ENCODE measurements around the gene TICAM1. TPM values are rescaled to one million over a fixed set of nuclear protein-coding genes. Genes with fewer than 3 reads are reported as not detected.
A peak's percentile ranks its signal among the peaks of the same experiment; 100 is the strongest.

Gene TICAM1
- total and polyA plus RNA-seq, 2 of the 13 experiments (the other 11 are each of a cell fraction or from before 2014, with no cell fraction given): 0.33 to 0.95 TPM

GRCh38 chr19:4851551-4852290 lies 20.2 kb upstream of the TICAM1 start (continued):
- TF ChIP-seq ZNF800 (CRISPR knock-in tag; IDR thresholded peaks at IDR 0.05) (no peak), MTA1 (CRISPR knock-in tag; IDR thresholded peaks at IDR 0.05; ENCODE audit: borderline replicate concordance) (peak; percentile 39; the same call in 1 of the 2 replicates), BRD4 (CRISPR knock-in tag; IDR thresholded peaks at IDR 0.05) (no peak), ZNF891 (CRISPR knock-in tag; IDR thresholded peaks at IDR 0.05) (peak; percentile 56), ZNF605 (CRISPR knock-in tag; IDR thresholded peaks at IDR 0.05) (no peak), KLF9 (CRISPR knock-in tag; IDR thresholded peaks at IDR 0.05; ENCODE audit: low read depth) (no peak), MED1 (CRISPR knock-in tag; IDR thresholded peaks at IDR 0.05) (no peak), ZSCAN20 (CRISPR knock-in tag; IDR thresholded peaks at IDR 0.05; ENCODE audit: borderline replicate concordance) (no peak), KDM5B (CRISPR knock-in tag; IDR thresholded peaks at IDR 0.05; ENCODE audit: borderline replicate concordance) (peak; percentile 37; the same call in 1 of the 2 replicates), ZNF496 (CRISPR knock-in tag; IDR thresholded peaks at IDR 0.05; ENCODE audit: insufficient replicate concordance) (no peak), ZNF572 (CRISPR knock-in tag; IDR thresholded peaks at IDR 0.05) (no peak), EP300 (IDR thresholded peaks at IDR 0.05; ENCODE audit: low read depth in 2 of 2, low read length in 2 of 2) (0 out of 4 replicates have a peak, but pooled peaks of 1 of the 2 experiments have one; percentile 15), EP300 (CRISPR knock-in tag; IDR thresholded peaks at IDR 0.05; ENCODE audit: borderline replicate concordance) (no peak), SP1 (IDR thresholded peaks at IDR 0.05) (no peak), SP1 (CRISPR knock-in tag; IDR thresholded peaks at IDR 0.05) (no peak), KLF13 (CRISPR knock-in tag; IDR thresholded peaks at IDR 0.05) (no peak)
- TF ChIP-seq, protein P1, sequence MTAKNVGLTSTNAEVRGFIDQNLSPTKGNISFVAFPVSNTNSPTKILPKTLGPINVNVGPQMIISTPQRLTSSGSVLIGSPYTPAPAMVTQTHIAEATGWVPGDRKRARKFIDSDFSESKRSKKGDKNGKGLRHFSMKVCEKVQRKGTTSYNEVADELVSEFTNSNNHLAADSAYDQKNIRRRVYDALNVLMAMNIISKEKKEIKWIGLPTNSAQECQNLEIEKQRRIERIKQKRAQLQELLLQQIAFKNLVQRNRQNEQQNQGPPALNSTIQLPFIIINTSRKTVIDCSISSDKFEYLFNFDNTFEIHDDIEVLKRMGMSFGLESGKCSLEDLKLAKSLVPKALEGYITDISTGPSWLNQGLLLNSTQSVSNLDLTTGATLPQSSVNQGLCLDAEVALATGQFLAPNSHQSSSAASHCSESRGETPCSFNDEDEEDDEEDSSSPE (CRISPR knock-in tag; IDR thresholded peaks at IDR 0.05): no peak
- TF ChIP-seq, protein P2, sequence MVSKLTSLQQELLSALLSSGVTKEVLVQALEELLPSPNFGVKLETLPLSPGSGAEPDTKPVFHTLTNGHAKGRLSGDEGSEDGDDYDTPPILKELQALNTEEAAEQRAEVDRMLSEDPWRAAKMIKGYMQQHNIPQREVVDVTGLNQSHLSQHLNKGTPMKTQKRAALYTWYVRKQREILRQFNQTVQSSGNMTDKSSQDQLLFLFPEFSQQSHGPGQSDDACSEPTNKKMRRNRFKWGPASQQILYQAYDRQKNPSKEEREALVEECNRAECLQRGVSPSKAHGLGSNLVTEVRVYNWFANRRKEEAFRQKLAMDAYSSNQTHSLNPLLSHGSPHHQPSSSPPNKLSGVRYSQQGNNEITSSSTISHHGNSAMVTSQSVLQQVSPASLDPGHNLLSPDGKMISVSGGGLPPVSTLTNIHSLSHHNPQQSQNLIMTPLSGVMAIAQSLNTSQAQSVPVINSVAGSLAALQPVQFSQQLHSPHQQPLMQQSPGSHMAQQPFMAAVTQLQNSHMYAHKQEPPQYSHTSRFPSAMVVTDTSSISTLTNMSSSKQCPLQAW (CRISPR knock-in tag; IDR thresholded peaks at IDR 0.05): peak; percentile 89
- TF ChIP-seq, protein P3, sequence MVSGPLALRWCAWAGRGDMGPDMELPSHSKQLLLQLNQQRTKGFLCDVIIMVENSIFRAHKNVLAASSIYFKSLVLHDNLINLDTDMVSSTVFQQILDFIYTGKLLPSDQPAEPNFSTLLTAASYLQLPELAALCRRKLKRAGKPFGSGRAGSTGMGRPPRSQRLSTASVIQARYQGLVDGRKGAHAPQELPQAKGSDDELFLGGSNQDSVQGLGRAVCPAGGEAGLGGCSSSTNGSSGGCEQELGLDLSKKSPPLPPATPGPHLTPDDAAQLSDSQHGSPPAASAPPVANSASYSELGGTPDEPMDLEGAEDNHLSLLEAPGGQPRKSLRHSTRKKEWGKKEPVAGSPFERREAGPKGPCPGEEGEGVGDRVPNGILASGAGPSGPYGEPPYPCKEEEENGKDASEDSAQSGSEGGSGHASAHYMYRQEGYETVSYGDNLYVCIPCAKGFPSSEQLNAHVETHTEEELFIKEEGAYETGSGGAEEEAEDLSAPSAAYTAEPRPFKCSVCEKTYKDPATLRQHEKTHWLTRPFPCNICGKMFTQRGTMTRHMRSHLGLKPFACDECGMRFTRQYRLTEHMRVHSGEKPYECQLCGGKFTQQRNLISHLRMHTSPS (CRISPR knock-in tag; IDR thresholded peaks at IDR 0.05; ENCODE audit: low read depth): no peak
- TF ChIP-seq, protein P4, sequence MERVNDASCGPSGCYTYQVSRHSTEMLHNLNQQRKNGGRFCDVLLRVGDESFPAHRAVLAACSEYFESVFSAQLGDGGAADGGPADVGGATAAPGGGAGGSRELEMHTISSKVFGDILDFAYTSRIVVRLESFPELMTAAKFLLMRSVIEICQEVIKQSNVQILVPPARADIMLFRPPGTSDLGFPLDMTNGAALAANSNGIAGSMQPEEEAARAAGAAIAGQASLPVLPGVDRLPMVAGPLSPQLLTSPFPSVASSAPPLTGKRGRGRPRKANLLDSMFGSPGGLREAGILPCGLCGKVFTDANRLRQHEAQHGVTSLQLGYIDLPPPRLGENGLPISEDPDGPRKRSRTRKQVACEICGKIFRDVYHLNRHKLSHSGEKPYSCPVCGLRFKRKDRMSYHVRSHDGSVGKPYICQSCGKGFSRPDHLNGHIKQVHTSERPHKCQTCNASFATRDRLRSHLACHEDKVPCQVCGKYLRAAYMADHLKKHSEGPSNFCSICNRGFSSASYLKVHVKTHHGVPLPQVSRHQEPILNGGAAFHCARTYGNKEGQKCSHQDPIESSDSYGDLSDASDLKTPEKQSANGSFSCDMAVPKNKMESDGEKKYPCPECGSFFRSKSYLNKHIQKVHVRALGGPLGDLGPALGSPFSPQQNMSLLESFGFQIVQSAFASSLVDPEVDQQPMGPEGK (CRISPR knock-in tag; IDR thresholded peaks at IDR 0.05): peak; percentile 58

All from HepG2 (cell line).